NOMO-1 treated with DMSO at 0.1 percent for 48 hours (cell line): ENCODE results near the gene LDLRAD3.

Source experiments
- DNase-seq: peaks from one replicate; lab custom pipeline; 2025; ENCODE audit not compliant: unreplicated experiment; lab: John Stamatoyannopoulos, UW

The LDLRAD3 gene

DNA sequence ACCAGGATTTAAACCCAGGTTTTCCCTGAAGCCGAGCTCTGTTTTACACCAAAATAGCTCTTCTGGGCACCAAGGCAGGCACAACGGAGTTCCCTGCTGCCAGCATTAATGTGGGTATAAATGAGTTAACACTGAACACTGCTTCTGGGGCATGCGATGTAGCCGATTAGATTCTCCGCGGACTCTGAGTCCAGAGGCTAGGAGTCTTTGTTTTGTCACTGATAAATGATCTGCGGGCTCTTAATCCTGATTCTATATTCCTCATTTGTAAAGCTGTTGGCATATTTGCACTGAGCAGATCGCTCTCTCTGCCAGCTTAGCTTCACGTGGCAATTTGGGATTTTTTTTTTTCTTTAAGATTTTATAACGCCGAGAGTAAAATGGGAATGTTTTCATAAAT lies 16.8 kb upstream of the LDLRAD3 start:
- no peak for DNase-seq

DNA sequence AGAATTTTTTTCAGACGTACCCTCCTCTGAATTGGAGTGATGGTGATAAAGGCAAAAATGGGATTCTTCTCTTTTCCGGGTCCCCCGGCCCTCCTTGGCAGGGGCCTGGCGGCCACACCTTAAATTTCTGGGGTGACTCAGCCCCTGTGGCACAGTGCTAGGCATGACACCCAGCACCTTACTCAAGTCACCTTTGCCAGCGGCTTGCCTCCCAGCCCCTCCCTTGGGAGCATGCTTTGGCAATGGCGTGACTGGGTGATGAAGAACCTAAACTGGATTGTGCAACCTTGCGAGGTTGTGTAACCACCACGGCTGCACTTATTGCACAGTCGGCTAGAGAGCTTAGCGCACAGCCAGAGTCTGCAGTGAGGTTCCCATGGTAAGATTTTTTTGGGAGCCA lies 16.2 kb upstream of the LDLRAD3 start:
- DNase-seq, result peak; percentile 81

GRCh38 chr11:35928688-35929395 lies 15.0 kb upstream of the LDLRAD3 start:
- no peak for DNase-seq

- no peak for DNase-seq
Observed at GRCh38 chr11:35930466-35930865, 13.4 kb upstream of the LDLRAD3 start.

DNA sequence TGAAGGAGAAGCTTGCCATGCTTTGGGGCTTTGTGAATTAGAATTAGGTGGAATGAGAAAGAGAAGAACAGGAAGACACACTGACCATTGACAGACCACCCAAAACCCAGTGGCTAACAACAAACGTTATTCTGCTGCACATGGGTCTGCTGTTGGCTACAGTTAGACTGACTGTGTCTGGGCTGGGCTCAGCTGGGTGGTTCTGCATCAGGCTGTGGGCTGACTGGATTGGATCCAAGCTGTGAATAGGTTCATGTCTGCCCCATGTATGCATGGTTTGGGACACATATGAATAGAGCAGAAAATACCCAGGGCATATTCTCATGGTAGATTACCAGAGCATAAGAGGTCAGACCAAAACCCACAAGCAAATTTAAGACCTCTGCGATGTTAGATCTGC lies 11.7 kb upstream of the LDLRAD3 start:
- DNase-seq, result no peak

- peak; percentile 98 for DNase-seq
Observed at GRCh38 chr11:35932681-35933319, 11.1 kb upstream of the LDLRAD3 start.

- no peak for DNase-seq
Observed at GRCh38 chr11:35933320-35933871, 10.5 kb upstream of the LDLRAD3 start.

DNA sequence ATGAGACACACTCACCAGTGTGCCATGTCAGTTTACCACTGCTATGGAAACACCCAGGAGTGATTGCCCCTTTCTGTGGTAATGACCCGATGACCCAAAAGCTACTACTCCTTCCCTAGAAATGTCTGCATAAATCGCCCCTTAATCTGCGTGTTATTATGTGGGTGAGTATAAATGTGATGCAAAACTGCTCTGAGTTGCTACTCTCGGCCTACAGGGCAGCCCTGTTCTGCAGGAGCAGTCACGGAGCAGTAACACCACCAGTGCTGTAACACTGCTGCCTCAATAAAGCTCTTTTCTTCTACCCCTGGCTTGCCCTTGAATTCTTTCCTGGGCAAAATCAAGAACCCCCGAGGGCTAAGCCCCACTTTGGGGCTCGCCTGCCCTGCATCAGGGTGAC lies 9.6 kb upstream of the LDLRAD3 start:
- DNase-seq, result no peak

- no peak for DNase-seq
Observed at GRCh38 chr11:35934981-35935380, 8.9 kb upstream of the LDLRAD3 start.

- no peak for DNase-seq
Observed at GRCh38 chr11:35935390-35935789, 8.5 kb upstream of the LDLRAD3 start.

DNA sequence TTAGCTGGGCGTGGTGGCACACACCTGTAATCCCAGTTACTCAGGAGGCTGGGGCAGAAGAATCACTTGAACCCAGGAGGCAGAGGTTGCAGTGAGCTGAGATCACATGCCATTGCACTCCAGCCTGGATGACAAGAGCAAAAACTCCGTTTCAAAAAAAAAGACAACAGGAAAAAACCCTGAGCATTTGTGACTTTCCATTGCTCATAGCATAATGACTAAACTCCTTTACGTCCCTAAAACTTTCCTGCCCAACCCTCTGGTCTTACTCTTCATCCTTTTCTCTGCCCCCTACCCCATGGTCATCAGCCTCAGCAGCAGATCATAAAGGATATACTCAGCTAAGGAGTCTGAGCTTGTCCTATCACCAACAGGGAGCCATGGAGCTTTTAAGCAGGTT lies 6.8 kb upstream of the LDLRAD3 start:
- no peak for DNase-seq

DNA sequence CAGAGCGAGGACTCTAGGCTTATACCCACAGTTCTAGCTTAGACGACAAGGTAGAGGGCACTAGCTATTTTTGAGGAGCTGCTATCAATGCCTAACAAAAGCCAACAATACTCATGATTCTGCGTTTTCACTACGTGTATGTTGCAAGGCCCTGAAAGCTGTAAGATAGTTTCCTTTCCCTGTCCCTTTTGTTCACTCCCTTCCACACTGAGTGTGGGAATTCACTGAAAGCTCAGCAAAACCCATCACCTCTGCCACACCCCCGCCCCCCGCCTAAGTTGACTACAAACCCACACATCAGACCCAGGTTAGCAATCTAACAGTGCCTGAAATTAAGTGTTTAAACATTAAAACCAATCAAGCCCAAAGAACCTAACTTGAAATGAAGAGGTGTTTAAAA lies 6.2 kb upstream of the LDLRAD3 start:
- DNase-seq, result no peak

DNA sequence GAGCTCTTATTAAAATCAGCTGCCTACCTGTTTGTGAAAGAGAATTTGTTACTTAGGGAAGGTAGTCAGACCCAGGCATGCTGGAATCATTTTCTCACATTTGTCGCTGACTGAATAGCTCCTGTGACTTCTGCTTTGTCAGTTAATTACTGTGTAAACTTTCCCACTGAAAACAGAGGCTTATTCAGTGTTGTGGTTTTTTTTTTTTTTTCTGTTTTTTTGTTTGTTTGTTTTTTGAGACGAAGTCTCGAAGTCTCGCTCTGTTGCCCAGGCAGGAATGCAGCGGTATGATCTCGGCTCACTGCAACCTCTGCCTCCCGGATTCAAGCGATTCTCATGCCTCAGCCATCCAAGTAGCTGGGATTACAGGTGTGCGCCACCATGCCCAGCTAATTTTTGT lies 5.6 kb upstream of the LDLRAD3 start:
- DNase-seq, result no peak

- no peak for DNase-seq
Observed at GRCh38 chr11:35943309-35943708, 553 bp upstream of the LDLRAD3 start.

GRCh38 chr11:35944503-35945136 lies 758 bp downstream of the LDLRAD3 start:
- DNase-seq, result no peak

GRCh38 chr11:35945137-35945518 lies 1.3 kb downstream of the LDLRAD3 start:
- DNase-seq, result no peak

DNA sequence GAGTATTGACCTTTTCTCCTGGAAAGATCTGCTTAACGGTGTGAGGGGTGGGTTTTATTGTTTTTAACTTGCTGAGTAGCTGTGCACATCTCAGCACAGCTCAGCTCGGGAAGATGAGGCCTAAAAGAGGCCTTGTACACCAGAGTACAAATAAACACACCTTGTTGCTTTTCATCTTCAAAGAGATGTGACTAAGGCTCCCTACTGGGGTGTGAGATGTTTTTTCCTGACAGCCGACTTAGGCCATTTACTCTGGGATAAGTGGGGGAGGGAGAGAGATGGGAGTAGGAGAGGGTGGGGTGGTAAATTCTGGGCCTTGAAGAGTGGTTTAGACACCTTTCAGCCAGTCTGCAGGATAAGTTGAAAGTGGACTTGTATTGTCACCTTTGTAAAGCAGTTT lies 2.9 kb downstream of the LDLRAD3 start:
- DNase-seq, result no peak

DNA sequence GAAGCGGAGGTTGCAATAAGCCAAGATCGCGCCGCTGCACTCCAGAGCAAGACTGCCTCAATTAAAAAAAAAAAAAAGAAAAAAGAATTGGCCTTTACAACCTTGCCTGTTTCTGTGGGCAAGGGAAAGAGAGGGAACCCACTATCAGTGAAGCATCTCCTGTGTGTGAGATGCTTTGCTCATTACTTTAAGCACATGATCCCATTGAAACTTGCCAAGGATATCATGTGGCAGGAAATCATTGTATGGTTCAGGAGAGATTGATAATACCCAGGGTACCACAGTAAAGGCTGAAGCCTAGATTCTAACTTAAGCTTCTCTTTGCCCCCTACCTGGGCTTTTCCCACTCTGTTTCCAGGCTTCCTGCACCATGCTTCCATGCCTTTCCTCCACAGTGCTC lies 3.6 kb downstream of the LDLRAD3 start:
- no peak for DNase-seq

GRCh38 chr11:35949242-35949641 lies 5.4 kb downstream of the LDLRAD3 start:
- no peak for DNase-seq

DNA sequence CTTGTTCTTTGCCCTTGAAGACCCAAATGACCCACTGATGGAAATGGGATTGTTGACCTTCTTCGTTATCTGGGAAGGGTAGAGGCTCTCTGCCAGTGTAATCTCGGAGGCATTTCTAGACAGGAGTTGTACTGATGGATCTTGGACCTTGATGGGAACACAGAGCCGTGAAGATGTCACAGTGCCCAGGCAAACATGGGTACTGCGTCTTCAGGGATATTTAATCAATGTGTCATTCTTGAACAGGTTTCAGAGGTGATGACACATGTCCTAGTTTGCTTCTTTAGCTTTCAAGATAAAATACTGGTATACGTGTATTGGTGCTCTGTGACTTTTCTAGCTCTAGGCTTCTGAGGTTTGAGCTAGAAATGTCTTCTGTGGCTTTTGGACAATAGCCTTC lies 6.2 kb downstream of the LDLRAD3 start:
- no peak for DNase-seq

- DNase-seq, result peak; percentile 68
Observed at GRCh38 chr11:35951680-35952079, 7.8 kb downstream of the LDLRAD3 start.

DNA sequence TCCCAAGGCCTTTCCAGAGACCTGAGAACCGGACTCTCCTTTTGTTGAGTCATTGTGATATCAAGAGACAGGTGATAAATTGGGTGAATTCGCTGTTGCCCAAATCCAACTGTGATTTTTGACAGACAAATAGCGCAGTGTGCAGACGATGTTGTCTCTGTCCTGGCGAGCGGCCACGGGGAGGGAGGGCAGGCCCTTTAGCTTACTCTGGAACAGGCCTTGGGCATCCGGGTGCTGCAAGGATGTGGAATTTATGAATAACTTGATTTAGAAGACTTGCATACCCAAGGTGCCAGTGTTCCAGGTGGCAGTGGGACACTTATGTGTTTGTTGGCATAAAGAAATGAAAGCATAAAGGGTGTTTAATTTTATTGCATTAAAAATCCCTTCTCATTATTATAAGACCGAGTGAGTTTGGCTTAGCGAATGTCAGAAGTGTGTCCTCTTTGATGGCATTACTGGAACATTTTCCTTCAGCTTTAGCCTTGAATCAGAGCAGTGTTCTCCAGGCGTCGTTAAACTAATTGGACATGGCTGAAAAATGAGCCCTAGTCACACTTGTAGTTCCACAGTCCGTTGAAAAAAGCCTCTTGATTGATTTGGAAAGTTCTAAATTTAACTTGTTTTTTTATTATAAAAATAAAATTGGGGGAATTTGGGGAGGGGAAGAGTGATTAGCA lies 9.4 kb downstream of the LDLRAD3 start:
- no peak for DNase-seq
